ENCODE measurements around the gene GTF3C4. TPM values are rescaled to one million over a fixed set of nuclear protein-coding genes. Genes with fewer than 3 reads are reported as not detected.

GTF3C4 gene
- total and polyA plus RNA-seq, 10 of the 15 experiments (the other 5 are each of a cell fraction or from before 2014, with no cell fraction given) = 3.2 to 18.9 (median 8.2) TPM

DNA sequence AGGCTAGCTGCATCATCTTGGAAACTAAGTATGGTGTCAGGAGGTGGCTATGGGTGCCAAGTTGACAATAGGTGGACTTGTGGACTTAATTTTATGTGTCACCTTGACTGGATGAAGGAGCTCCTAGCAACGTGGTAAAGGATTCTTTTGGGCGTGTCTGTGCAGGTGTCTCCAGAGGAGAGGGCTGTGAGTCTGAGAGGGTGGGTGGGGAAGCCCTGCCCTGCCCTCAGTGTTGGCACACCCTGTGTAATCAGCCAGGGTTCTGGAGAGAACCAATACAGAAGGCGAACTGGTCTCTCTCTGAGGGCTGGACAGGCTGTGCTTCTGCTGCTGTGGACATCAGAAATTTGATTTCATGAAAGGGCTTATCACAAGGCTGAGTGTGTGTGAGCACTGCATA lies 61.0 kb downstream of the GTF3C4 start (continued):
- no peak for TF ChIP-seq SKIL (IDR thresholded peaks at IDR 0.05; ENCODE audit: low read depth, poor library complexity, severe bottlenecking)
- TF ChIP-seq CHD1 (IDR thresholded peaks at IDR 0.05; ENCODE audit: low read depth, low read length) = no peak
- no peak for TF ChIP-seq JUNB (IDR thresholded peaks at IDR 0.05)

DNA sequence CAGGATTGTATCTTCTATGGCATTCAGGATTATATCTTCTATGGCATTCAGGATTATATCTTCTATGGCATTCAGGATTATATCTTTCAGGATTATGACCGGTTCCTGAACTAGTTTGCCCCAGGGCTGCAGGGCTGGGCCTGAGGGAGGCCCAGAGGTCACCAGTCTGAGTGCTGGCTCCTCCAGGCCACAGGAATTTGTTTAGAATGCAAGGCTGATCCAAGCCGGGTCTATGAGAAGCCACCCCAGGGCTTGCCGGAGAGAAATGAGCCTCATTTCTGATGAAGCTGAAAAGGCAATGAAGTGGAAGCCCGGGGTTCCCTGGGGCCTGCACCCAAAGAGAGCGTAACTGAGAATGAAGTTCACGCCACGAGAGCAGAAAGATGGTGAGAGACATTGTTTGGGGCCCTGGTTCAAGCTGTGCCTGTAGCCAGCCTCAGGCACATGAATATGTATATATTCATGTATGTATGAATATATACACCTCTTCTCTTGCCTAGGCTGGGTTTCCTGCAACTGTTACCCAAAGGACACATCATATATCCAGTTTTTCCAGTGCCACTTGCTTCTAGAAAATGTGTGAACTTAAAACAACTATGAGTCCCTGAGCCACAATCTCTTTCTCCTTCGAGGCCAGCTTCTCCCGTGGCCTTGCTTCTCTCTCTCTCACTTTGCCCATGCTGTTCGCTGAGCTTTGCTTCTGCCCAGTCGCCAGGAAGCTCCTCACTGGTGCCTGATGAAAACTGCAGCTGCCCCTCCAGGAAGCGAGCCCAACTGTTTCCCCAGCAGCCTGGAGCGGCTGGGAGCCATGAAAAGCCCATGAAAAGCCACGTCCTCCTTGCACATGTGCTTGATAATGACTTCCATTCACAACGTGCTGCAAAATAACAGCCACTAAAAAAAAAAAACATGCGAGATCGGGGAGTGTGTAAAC lies 62.3 kb downstream of the GTF3C4 start:
- Histone ChIP-seq H3K36me3 (ENCODE audit: control insufficient read depth in 2 of 2, insufficient read depth in 2 of 2, low read length in 1 of 2) (no peaks in the 10 kb centered on the region), H3K9me3 (replicated peaks; ENCODE audit: control insufficient read depth, insufficient read depth, low read length) (no peaks in the 10 kb centered on the region), H3K4me3 (no peak overlapping the region), H4K20me1 (ENCODE audit: control insufficient read depth, insufficient read depth) (no peaks in the 10 kb centered on the region), H3K9ac (ENCODE audit: control insufficient read depth, insufficient read depth, low read length) (no peak overlapping the region), H3K4me2 (ENCODE audit: control insufficient read depth, insufficient read depth) (no peak overlapping the region), H3K79me2 (ENCODE audit: control insufficient read depth, insufficient read depth, low read length) (no peaks in the 10 kb centered on the region), H3K27ac (ENCODE audit: control insufficient read depth, insufficient read depth) (no peak overlapping the region), H3K27me3 (replicated peaks in 1 of 2; ENCODE audit: control insufficient read depth in 2 of 2, insufficient read depth in 2 of 2, low read length in 1 of 2) (peaks cover 0 to 4% of the 10 kb centered on the region in 2 experiments; a peak in 2 of 4 replicates), H2AFZ (ENCODE audit: control insufficient read depth, low read depth, low read length) (no peak overlapping the region), H3K4me1 (ENCODE audit: control insufficient read depth, insufficient read depth, low read length) (no peaks in the 10 kb centered on the region)
- CTCF ChIA-PET = no interaction called here
- FAIRE-seq = no peak
- TF ChIP-seq MXI1 (IDR thresholded peaks at IDR 0.05; ENCODE audit: low read depth, low read length) (no peak), ZBTB11 (CRISPR knock-in tag; IDR thresholded peaks at IDR 0.05) (no peak), KLF5 (IDR thresholded peaks at IDR 0.05; ENCODE audit: partially characterized antibody) (no peak)
- SMC1A ChIA-PET (ENCODE audit: uncharacterized antibody, unreplicated experiment) = no interaction called here
- ATAC-seq = no peak
- POLR2A ChIA-PET = no interaction called here
- in situ Hi-C loops (cut with MboI) = no loop called here
- RAD21 ChIA-PET (ENCODE audit: unreplicated experiment) = no interaction called here
- intact Hi-C loops (cut with micrococcal nuclease; ENCODE audit: unreplicated experiment) = no loop called here
- no TSS peak for BruUV-seq (replicated peaks)
- WGBS (ENCODE audit: insufficient coverage, insufficient replicate concordance, low lambda C conversion rate, missing lambda C conversion rate) = 26% methylated on average over 17 of the region's 17 CpGs
- DNase-seq (ENCODE audit: low read depth, low spot score) = no peak
